Endothelial cell of umbilical vein (primary cell): ENCODE results near the gene RMDN3. TPM values are rescaled to one million over a fixed set of nuclear protein-coding genes. Genes with fewer than 3 reads are reported as not detected.

ENCODE experiments used
- BruUV-seq: library from RNA; stranded (reverse); fragments of 400-500 nt; replicated peaks from 2 replicates; lab custom pipeline; 2021; lab: Mats Ljungman, UMichigan
- CTCF ChIA-PET: fragments of 300-600, 350-600 bp; sonication (Branson Sonifier 250); formaldehyde crosslinking; loops from one replicate; lab custom pipeline; 2021; ENCODE audit warnings: antibody characterized with exemption, inconsistent platforms; lab: Charles Lee
- POLR2A ChIA-PET: fragments of 300-600, 350-600 bp; sonication (Branson Sonifier 250); formaldehyde crosslinking; loops from one replicate; lab custom pipeline; 2021; ENCODE audit warnings: antibody characterized with exemption, inconsistent platforms; lab: Charles Lee
- DNase-seq: peaks from one replicate; pipeline ENCODE4 v3.0.0-alpha.2; 2011; ENCODE audit warnings: low read depth, low spot score
- FAIRE-seq: peaks from 2 replicates; lab custom pipeline; 2011; peaks lifted over from hg19 to GRCh38; lab: Jason Lieb, UNC
- H2AFZ ChIP-seq: 2 replicates; pipeline ENCODE4 v1.6.0; 2012; ENCODE audit warnings: low read depth, low read length, control low read depth, inconsistent platforms
- H3K27ac ChIP-seq: 2 replicates; pipeline ENCODE4 v1.5.1; 2011; ENCODE audit warnings: low read depth, mild to moderate bottlenecking, control low read depth, low read length, moderate library complexity; ENCODE audit not compliant: insufficient read depth
- H3K27me3 ChIP-seq, 2 experiments: 2 replicates each; pipeline versions ENCODE4 v1.6.0 to v1.6.1; 2011; ENCODE audit warnings: low read length in 2 of 2, mixed read lengths in 1 of 2; ENCODE audit not compliant: control insufficient read depth in 2 of 2, insufficient read depth in 2 of 2
- H3K36me3 ChIP-seq, 2 experiments: 2 replicates in 1 of 2; 3 replicates in 1 of 2; pipeline ENCODE4 v1.5.1; 2011; ENCODE audit warnings: low read length in 2 of 2, mild to moderate bottlenecking in 1 of 2, moderate library complexity in 1 of 2; ENCODE audit not compliant: control insufficient read depth in 2 of 2, insufficient read depth in 2 of 2; ENCODE audit errors: extremely low read depth in 1 of 2
- H3K4me1 ChIP-seq: 3 replicates; pipeline ENCODE4 v1.5.1; 2011; ENCODE audit warnings: mild to moderate bottlenecking, low read length; ENCODE audit not compliant: control insufficient read depth, insufficient read depth; ENCODE audit errors: extremely low read depth
- H3K4me2 ChIP-seq: 2 replicates; pipeline ENCODE4 v1.6.1; 2011; ENCODE audit warnings: low read length, control low read depth, mixed read lengths; ENCODE audit not compliant: insufficient read depth
- H3K4me3 ChIP-seq, 3 experiments: fragments of 200-600 bp in 1 of 3; sonication (generic), shearing (Covaris generic) in 1 of 3; replicated peaks in 1 of 3; 2 replicates each; pipeline ENCODE4 v1.5.1; 2011 to 2016; ENCODE audit warnings: control low read depth in 3 of 3, low read length in 3 of 3, mild to moderate bottlenecking in 2 of 3, inconsistent platforms in 1 of 3, low read depth in 1 of 3, moderate library complexity in 1 of 3; ENCODE audit not compliant: insufficient read depth in 1 of 3
- H3K79me2 ChIP-seq: 2 replicates; pipeline ENCODE4 v1.6.0; 2012; ENCODE audit warnings: low read length, inconsistent platforms; ENCODE audit not compliant: control insufficient read depth, insufficient read depth
- H3K9ac ChIP-seq: replicated peaks from 2 replicates; pipeline ENCODE3; 2011; ENCODE audit warnings: low read length, control low read depth; ENCODE audit not compliant: insufficient read depth; ENCODE audit errors: extremely low read depth
- H3K9me1 ChIP-seq: replicated peaks from 3 replicates; pipeline ENCODE4 v1.6.0; 2011; ENCODE audit warnings: mild to moderate bottlenecking, low read length; ENCODE audit not compliant: control insufficient read depth, insufficient read depth; ENCODE audit errors: extremely low read depth
- H3K9me3 ChIP-seq: replicated peaks from 2 replicates; pipeline ENCODE4 v1.5.1; 2012; ENCODE audit warnings: low read length, inconsistent platforms; ENCODE audit not compliant: control insufficient read depth, insufficient read depth
- H4K20me1 ChIP-seq: replicated peaks from 2 replicates; pipeline ENCODE3; 2011; ENCODE audit warnings: mild to moderate bottlenecking, low read length; ENCODE audit not compliant: control insufficient read depth, insufficient read depth; ENCODE audit errors: extremely low read depth
- CTCF ChIP-seq, 2 donors: IDR thresholded peaks; 1 replicate in 1 of 2; 2 replicates in 1 of 2; pipeline ENCODE4 v1.5.1; 2011; ENCODE audit warnings: low read length in 2 of 2, mild to moderate bottlenecking in 2 of 2, moderate library complexity in 2 of 2, control low read depth in 1 of 2, inconsistent platforms in 1 of 2, low read depth in 1 of 2; ENCODE audit not compliant: insufficient read depth in 1 of 2; ENCODE audit errors: extremely low read depth in 1 of 2
- EZH2 ChIP-seq: IDR thresholded peaks from 2 replicates; pipeline ENCODE4 v1.6.1; 2012; ENCODE audit warnings: borderline replicate concordance, low read depth, mild to moderate bottlenecking, moderate library complexity, low read length, inconsistent platforms; ENCODE audit not compliant: severe bottlenecking
- GATA2 ChIP-seq: IDR thresholded peaks from 2 replicates; pipeline ENCODE4 v1.7.0; 2011; ENCODE audit warnings: low read depth, mild to moderate bottlenecking, moderate library complexity, mixed read lengths, low read length; ENCODE audit not compliant: insufficient read length, insufficient read depth
- JUN ChIP-seq: IDR thresholded peaks from 2 replicates; pipeline ENCODE4 v1.6.1; 2011; ENCODE audit warnings: borderline replicate concordance, low read depth; ENCODE audit not compliant: insufficient read length, insufficient read depth
- MAX ChIP-seq: IDR thresholded peaks from 2 replicates; pipeline ENCODE4 v1.6.1; 2011; ENCODE audit not compliant: insufficient read depth, insufficient read length
- MYC ChIP-seq: IDR thresholded peaks from one replicate; pipeline ENCODE4 v1.6.1; 2011; ENCODE audit warnings: mild to moderate bottlenecking, low read depth, low read length
- POLR2A ChIP-seq: IDR thresholded peaks from 2 replicates; pipeline ENCODE4 v1.6.1; 2012; ENCODE audit warnings: low read depth, mild to moderate bottlenecking, control low read depth, low read length
- dilution Hi-C: fragments of 300-500 bp; cut with MboI; formaldehyde crosslinking; loops from one replicate; pipeline ENCODE4 v1.15.0; 2019; ENCODE audit warnings: low sequenced_read_pairs; ENCODE audit not compliant: extremely low pct_ligation_motif_present
- intact Hi-C: fragments of 100-400 bp; cut with micrococcal nuclease; formaldehyde crosslinking; loops from one replicate; pipeline ENCODE4 v1.10.0; 2022
- polyA plus RNA-seq, 4 experiments: library from polyadenylated mRNA; depleted of rRNA in 3 of 4; stranded (reverse) in 3 of 4; unstranded in 1 of 4; fragments of >200 nt; gene quantifications; 2 replicates each; pipeline versions ENCODE4 v1.2.1 to v1.2.3, GENCODE V29; 2011 to 2012; ENCODE audit warnings: missing spikeins in 1 of 4
- total RNA-seq: library from RNA; stranded (reverse); gene quantifications from 2 replicates; pipeline ENCODE4 v1.2.3, GENCODE V29; 2021

Gene RMDN3
- total and polyA plus RNA-seq, 2 donors (not counting 3 experiments of a cell fraction or from before 2014, with no cell fraction given): 20.1 to 37.2 TPM

GRCh38 chr15:40737048-40737447 is 18.0 kb downstream of the RMDN3 start:
- no peak for DNase-seq
- BruUV-seq: no TSS peak
- Histone ChIP-seq H3K9me1 (no peaks in the 10 kb centered on the region), H3K79me2 (no peaks in the 10 kb centered on the region), H3K27me3 (no peaks in the 10 kb centered on the region), H2AFZ (no peak overlapping the region), H4K20me1 (no peaks in the 10 kb centered on the region), H3K9ac (no peak overlapping the region), H3K27ac (no peak overlapping the region), H3K9me3 (no peaks in the 10 kb centered on the region), H3K4me2 (no peak overlapping the region), H3K36me3 (peaks cover 15 to 20% of the 10 kb centered on the region in 2 experiments), H3K4me3 (no peak overlapping the region), H3K4me1 (no peaks in the 10 kb centered on the region)
- intact Hi-C loops (no loop called here), dilution Hi-C loops (no loop called here)
- TF ChIP-seq MYC (no peak), EZH2 (no peak)
- ChIA-PET POLR2A (no interaction called here), CTCF (no interaction called here)
- FAIRE-seq: no peak

GRCh38 chr15:40736575-40736974 is 18.5 kb downstream of the RMDN3 start:
- no peak for FAIRE-seq
- Histone ChIP-seq H4K20me1 (no peaks in the 10 kb centered on the region), H3K9ac (no peak overlapping the region), H3K9me3 (no peaks in the 10 kb centered on the region), H3K4me1 (no peaks in the 10 kb centered on the region), H3K4me2 (no peak overlapping the region), H3K79me2 (no peaks in the 10 kb centered on the region), H3K36me3 (peaks cover 15 to 20% of the 10 kb centered on the region in 2 experiments), H3K4me3 (no peak overlapping the region), H2AFZ (no peak overlapping the region), H3K27me3 (no peaks in the 10 kb centered on the region), H3K27ac (no peak overlapping the region), H3K9me1 (no peaks in the 10 kb centered on the region)
- intact Hi-C loops: no loop called here
- no peak for TF ChIP-seq JUN
- no peak for TF ChIP-seq GATA2
- TF ChIP-seq CTCF (IDR thresholded peaks at IDR 0.05; ENCODE audit: extremely low read depth in 1 of 2, insufficient read depth in 1 of 2, low read depth in 1 of 2, low read length in 2 of 2): no peak
- no peak for TF ChIP-seq EZH2
- no peak for TF ChIP-seq MYC
- no peak for TF ChIP-seq MAX
- TF ChIP-seq POLR2A: no peak
- ChIA-PET POLR2A (no interaction called here), CTCF (interaction anchor here (1.4 kb wide), 1 partner anchor 122 kb away, joined by 5 read pairs; no protein-coding TSS in a partner anchor)
- no TSS peak for BruUV-seq
- no peak for DNase-seq
- dilution Hi-C loops: no loop called here
